ENCODE results near the gene FOXI1. TPM values are rescaled to one million over a fixed set of nuclear protein-coding genes. Genes with fewer than 3 reads are reported as not detected.
"Not testable (repeated sequence)": the region's sequence is repeated elsewhere in the genome, so short reads cannot be mapped to it uniquely, and the experiment has no call there.

Gene FOXI1
- total RNA-seq, 2 donors from 2014 or later = not detected

GRCh38 chr5:170114271-170114670 is 8.6 kb downstream of the FOXI1 start:
- DNase-seq (ENCODE audit: low spot score) = no peak
- intact Hi-C loops (cut with DNase I) = no loop called here

GRCh38 chr5:170115925-170116324 is 10.2 kb downstream of the FOXI1 start:
- no peak for DNase-seq (ENCODE audit: low spot score)
- intact Hi-C loops (cut with DNase I) = no loop called here

- intact Hi-C loops (cut with DNase I) = no loop called here
- DNase-seq (ENCODE audit: low spot score) = no peak
Measured at GRCh38 chr5:170117736-170118135, 12.0 kb downstream of the FOXI1 start.

GRCh38 chr5:170120576-170120975 is 14.9 kb downstream of the FOXI1 start:
- DNase-seq (ENCODE audit: low spot score) = no peak
- intact Hi-C loops (cut with DNase I) = no loop called here

- DNase-seq (ENCODE audit: low spot score) = no peak
Measured at GRCh38 chr5:170121321-170121720, 15.6 kb downstream of the FOXI1 start.

GRCh38 chr5:170126061-170126460 is 20.4 kb downstream of the FOXI1 start:
- intact Hi-C loops (cut with DNase I) = no loop called here
- no peak for DNase-seq (ENCODE audit: low spot score)

More at GRCh38 chr5:170121321-170121720, 15.6 kb downstream of the FOXI1 start:
- intact Hi-C loops (cut with DNase I) = no loop called here

GRCh38 chr5:170126626-170127025 is 20.9 kb downstream of the FOXI1 start:
- intact Hi-C loops (cut with DNase I) = no loop called here
- DNase-seq (ENCODE audit: low spot score) = no peak

- no peak for DNase-seq (ENCODE audit: low spot score)
- intact Hi-C loops (cut with DNase I) = no loop called here
Measured at GRCh38 chr5:170131235-170131634, 25.5 kb downstream of the FOXI1 start.

- DNase-seq (ENCODE audit: low spot score) = no peak
- intact Hi-C loops (cut with DNase I) = no loop called here
Measured at GRCh38 chr5:170132269-170132975, 26.7 kb downstream of the FOXI1 start.

GRCh38 chr5:170132976-170133448 is 27.3 kb downstream of the FOXI1 start:
- intact Hi-C loops (cut with DNase I) = no loop called here
- DNase-seq (ENCODE audit: low spot score) = no peak

GRCh38 chr5:170135796-170136490 is 30.2 kb downstream of the FOXI1 start:
- intact Hi-C loops (cut with DNase I) = no loop called here
- no peak for DNase-seq (ENCODE audit: low spot score)

GRCh38 chr5:170136506-170136905 is 30.8 kb downstream of the FOXI1 start:
- intact Hi-C loops (cut with DNase I) = no loop called here
- DNase-seq (ENCODE audit: low spot score) = no peak

GRCh38 chr5:170137694-170138214 is 32.1 kb downstream of the FOXI1 start:
- intact Hi-C loops (cut with DNase I) = no loop called here
- no peak for DNase-seq (ENCODE audit: low spot score)

- intact Hi-C loops (cut with DNase I) = no loop called here
- no peak for DNase-seq (ENCODE audit: low spot score)
Measured at GRCh38 chr5:170138273-170138672, 32.6 kb downstream of the FOXI1 start.

GRCh38 chr5:170139786-170140335 is 34.2 kb downstream of the FOXI1 start:
- intact Hi-C loops (cut with DNase I) = no loop called here
- DNase-seq (ENCODE audit: low spot score) = no peak

- intact Hi-C loops (cut with DNase I); DNase-seq (ENCODE audit: low spot score): not testable (repeated sequence)
Measured at GRCh38 chr5:170141196-170141595, 35.5 kb downstream of the FOXI1 start.

- DNase-seq (ENCODE audit: low spot score) = no peak
- intact Hi-C loops (cut with DNase I) = no loop called here
Measured at GRCh38 chr5:170141636-170142035, 35.9 kb downstream of the FOXI1 start.

GRCh38 chr5:170142196-170142595 is 36.5 kb downstream of the FOXI1 start:
- no peak for DNase-seq (ENCODE audit: low spot score)
- intact Hi-C loops (cut with DNase I) = no loop called here

GRCh38 chr5:170143091-170143490 is 37.4 kb downstream of the FOXI1 start:
- DNase-seq (ENCODE audit: low spot score) = no peak
- intact Hi-C loops (cut with DNase I) = no loop called here

- intact Hi-C loops (cut with DNase I) = no loop called here
- DNase-seq (ENCODE audit: low spot score) = no peak
Measured at GRCh38 chr5:170143710-170144109, 38.0 kb downstream of the FOXI1 start.
